HG03196 (cell line): Measurements from ENCODE around the gene IL25.
"Not testable (repeated sequence)": the region's sequence is repeated elsewhere in the genome, so short reads cannot be mapped to it uniquely, and the experiment has no call there.

Experiments used
- ATAC-seq: cut with Tn5 transposase; IDR thresholded peaks from one replicate; pipeline ENCODE4 v1.9.1; 2021; ENCODE audit not compliant: unreplicated experiment

The IL25 gene

GRCh38 chr14:23407516-23408306, 35.1 kb downstream of the IL25 start, which contains the start of gene MYH6:
MYH6 (minus strand) TSS chr14:23408273; CDS start chr14:23407223, 1,050 bp downstream.
- no peak for ATAC-seq

GRCh38 chr14:23408307-23408630, 35.7 kb downstream of the IL25 start:
- no peak for ATAC-seq

- no peak for ATAC-seq
Observed at GRCh38 chr14:23409475-23409874, 36.9 kb downstream of the IL25 start.

GRCh38 chr14:23409966-23410635, 37.5 kb downstream of the IL25 start:
- ATAC-seq, result no peak

- ATAC-seq, result no peak
Observed at GRCh38 chr14:23411563-23412525, 39.2 kb downstream of the IL25 start.

- no peak for ATAC-seq
Observed at GRCh38 chr14:23413681-23414080, 41.1 kb downstream of the IL25 start.

GRCh38 chr14:23414254-23414653, 41.6 kb downstream of the IL25 start:
- ATAC-seq, result no peak

- ATAC-seq, result no peak
Observed at GRCh38 chr14:23414906-23415820, 42.6 kb downstream of the IL25 start.

- no peak for ATAC-seq
Observed at GRCh38 chr14:23415821-23416778, 43.5 kb downstream of the IL25 start.

- no peak for ATAC-seq
Observed at GRCh38 chr14:23416801-23417200, 44.2 kb downstream of the IL25 start.

GRCh38 chr14:23417269-23417668, 44.7 kb downstream of the IL25 start:
- ATAC-seq, result not testable (repeated sequence)

GRCh38 chr14:23418021-23418420, 45.4 kb downstream of the IL25 start:
- no peak for ATAC-seq

- not testable (repeated sequence) for ATAC-seq
Observed at GRCh38 chr14:23419646-23420045, 47.0 kb downstream of the IL25 start.

- no peak for ATAC-seq
Observed at GRCh38 chr14:23421594-23421993, 49.0 kb downstream of the IL25 start.

GRCh38 chr14:23423657-23424056, 51.0 kb downstream of the IL25 start:
- no peak for ATAC-seq

GRCh38 chr14:23425169-23425568, 52.6 kb downstream of the IL25 start:
- ATAC-seq, result no peak

GRCh38 chr14:23425798-23426197, 53.2 kb downstream of the IL25 start:
- ATAC-seq, result not testable (repeated sequence)
